HG02763 (cell line): ENCODE measurements around the gene NOP53.
"Not testable (repeated sequence)": the region's sequence is repeated elsewhere in the genome, so short reads cannot be mapped to it uniquely, and the experiment has no call there.

Experiments used
- ATAC-seq: cut with Tn5 transposase; IDR thresholded peaks from one replicate; pipeline ENCODE4 v1.9.1; 2021; ENCODE audit warnings: mild to moderate bottlenecking, moderate library complexity; ENCODE audit not compliant: unreplicated experiment

The NOP53 gene

DNA sequence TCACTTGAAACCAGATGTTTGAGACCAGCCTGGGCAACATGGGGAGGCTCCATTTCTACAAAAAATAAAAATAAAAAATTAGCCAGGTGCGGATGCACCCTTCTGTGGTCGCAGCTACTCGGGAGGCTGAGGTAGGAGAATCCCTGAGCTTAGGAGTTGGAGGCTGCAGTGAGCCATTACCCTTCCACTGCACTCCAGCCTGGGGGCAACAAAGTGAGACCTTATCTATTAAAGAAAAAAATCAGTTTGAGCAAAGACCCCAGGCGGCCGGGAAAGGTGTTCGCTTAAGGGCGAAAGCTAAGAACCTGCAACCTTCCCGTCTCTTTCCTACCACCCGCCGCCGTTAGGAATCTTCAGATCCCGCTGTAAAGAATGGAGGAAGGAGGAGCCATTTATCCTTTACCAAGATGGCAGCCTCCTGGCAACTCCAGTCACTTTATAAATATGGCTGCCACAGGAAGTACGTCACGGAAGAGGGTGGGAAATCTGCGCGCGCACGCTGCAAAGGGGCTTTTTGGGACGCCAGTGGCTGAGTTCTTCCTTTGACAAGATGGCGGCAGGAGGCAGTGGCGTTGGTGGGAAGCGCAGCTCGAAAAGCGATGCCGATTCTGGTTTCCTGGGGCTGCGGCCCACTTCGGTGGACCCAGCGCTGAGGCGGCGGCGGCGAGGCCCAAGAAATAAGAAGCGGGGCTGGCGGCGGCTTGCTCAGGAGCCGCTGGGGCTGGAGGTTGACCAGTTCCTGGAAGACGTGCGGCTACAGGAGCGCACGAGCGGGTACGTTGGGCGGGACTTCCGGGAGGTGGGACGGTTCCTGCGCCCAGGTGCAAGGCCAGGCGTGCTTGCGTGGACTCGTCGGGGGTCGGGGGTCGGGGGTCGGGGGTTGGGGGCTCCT lies at the start of gene NOP53:
Gene NOP53 (plus strand): TSS at position 537 of the 892 bp plus-strand sequence. CDS start 14 bp downstream, at position 551.
- ATAC-seq: peak; percentile 69

DNA sequence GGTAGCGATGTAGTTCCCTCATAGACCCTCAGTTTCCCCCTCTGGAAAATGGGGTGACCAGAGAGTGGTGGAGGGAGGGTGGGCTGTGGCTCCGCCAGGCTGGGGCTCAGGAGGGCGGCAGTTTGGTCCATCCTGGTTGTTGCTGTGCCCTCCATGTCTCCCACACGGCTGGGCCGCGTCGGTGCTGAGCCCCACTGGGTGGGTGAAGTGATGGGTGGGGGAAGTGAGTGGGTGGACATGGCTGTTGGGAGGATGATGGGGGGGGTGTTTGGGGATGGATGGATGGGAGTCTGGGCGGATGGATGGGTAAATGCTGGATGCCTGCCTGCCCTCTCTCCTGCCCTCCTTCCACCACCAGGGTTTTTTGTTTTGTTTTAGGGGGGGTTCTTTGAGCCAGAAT lies 48.7 kb upstream of the NOP53 start:
- no peak for ATAC-seq

- ATAC-seq: no peak
These were observed 47.3 kb upstream of the NOP53 start for GRCh38 chr19:47697863-47698609.

GRCh38 chr19:47698631-47699359 lies 46.6 kb upstream of the NOP53 start:
- no peak for ATAC-seq

DNA sequence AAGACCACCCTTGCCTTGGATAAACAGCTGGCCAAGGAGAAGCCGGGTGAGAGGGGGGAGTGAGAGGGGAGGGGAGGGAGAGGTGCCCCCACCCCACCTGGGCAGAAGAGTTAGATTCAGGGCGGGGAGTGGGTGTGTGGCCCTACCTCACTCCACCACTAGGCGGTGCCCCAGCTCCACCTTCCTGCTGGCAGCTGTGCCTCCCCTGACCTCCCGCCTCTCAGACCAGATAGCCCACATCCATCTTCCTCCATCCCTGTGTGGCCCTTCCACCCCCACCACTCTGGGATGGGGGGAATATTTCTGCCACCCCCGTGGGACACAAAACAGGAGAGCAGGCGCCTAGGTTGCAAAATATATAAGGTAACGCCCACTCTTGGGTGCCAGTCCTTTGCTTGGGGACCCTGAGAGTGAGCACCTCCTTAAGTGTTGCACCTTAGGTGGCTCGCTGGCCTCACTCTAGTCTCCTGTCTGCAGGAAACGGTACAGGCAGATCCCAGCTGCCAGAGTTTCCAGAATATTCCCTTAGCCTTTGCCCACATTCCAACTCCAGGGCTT lies 45.9 kb upstream of the NOP53 start:
- ATAC-seq: no peak

GRCh38 chr19:47700934-47701716 lies 44.2 kb upstream of the NOP53 start:
- ATAC-seq: no peak

GRCh38 chr19:47701717-47702552 lies 43.4 kb upstream of the NOP53 start:
- ATAC-seq: no peak

DNA sequence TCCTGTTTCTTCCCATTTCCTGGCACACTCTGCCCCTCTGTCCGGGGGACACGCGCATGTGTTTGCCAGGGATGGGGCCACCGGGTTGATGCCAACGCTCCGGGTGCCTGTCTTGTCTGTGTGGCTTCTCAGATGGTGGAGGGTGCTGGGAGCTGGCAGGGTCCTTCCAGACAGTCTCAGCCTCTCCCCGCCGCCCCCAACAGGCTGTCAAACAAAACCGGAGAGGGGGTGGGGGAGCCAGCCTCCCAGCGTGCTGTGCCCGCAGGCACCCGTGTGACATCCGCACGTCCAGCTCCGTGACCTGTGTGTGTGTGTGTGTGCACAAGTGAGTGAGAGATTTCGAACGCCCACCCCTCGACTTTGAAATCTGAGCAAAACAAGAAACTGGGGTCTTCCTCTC lies 42.7 kb upstream of the NOP53 start:
- no peak for ATAC-seq

DNA sequence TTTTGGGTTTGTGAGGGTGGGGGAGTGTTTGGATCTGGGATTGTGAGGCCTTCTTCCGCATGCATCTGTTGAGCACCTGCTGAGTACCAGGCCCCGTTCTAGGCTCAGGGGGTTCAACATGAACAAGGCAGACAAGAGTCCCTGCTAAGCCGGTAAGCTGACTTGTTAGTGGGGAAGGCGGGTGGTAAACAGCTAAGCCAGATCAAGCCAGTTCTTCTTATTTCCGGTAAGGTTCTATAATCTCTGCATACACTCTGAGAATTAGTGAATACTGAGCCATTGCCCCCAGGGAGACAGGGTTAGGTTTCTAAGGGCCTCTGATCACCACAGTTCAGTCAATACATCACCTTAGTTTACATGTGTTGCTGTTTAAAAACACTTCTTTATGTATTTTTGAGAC lies 42.0 kb upstream of the NOP53 start:
- no peak for ATAC-seq

DNA sequence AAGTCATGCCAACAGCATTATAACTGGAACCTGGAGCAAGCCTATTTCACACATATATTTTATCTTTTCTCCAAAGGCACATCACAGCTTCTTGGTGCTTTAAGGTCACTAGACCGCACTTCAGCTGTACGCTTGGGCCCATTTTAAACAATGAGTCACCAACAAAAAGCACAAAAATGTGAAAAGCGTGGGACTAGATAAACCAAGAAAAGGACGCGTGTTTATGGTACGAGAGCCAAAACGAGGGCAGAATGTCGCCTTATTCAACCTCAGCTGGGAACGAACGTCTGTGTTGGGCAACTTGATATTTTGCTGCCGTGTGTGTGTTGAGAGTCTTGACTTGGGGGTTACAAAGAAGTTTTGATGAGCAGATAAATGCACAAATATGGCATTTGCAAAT lies 41.3 kb upstream of the NOP53 start:
- ATAC-seq: no peak

- no peak for ATAC-seq
These were observed 40.7 kb upstream of the NOP53 start for GRCh38 chr19:47704656-47705055.

- ATAC-seq: no peak
These were observed 38.0 kb upstream of the NOP53 start for GRCh38 chr19:47707135-47707925.

DNA sequence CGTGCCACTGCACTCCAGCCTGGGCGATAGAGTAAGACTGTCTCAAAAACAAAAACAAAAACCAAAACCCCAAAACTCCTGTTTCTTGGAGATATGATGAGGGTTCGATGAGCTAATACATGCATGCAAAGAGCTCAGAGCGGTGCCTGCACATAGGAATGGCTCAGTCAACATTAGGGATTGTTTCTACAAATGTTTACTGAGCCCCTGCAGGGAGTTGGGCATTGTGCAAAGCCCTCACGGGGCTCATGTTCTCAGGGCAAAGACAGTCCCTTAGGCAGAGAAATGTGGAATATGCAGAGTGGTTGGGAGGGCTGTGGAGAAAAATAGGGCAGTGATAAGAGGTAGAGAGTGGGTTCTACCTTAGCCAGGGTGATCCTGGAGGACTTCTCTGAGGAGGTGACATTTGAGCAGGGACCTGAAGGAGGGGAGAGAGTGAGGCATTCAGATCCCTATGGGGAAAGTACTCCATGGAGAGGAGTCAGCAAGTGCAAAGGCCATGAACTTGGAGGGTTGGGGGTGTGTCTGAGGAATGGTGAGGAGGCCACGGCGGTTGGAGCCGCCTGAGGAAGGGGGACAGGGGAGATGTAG lies 33.6 kb upstream of the NOP53 start:
- ATAC-seq: no peak

DNA sequence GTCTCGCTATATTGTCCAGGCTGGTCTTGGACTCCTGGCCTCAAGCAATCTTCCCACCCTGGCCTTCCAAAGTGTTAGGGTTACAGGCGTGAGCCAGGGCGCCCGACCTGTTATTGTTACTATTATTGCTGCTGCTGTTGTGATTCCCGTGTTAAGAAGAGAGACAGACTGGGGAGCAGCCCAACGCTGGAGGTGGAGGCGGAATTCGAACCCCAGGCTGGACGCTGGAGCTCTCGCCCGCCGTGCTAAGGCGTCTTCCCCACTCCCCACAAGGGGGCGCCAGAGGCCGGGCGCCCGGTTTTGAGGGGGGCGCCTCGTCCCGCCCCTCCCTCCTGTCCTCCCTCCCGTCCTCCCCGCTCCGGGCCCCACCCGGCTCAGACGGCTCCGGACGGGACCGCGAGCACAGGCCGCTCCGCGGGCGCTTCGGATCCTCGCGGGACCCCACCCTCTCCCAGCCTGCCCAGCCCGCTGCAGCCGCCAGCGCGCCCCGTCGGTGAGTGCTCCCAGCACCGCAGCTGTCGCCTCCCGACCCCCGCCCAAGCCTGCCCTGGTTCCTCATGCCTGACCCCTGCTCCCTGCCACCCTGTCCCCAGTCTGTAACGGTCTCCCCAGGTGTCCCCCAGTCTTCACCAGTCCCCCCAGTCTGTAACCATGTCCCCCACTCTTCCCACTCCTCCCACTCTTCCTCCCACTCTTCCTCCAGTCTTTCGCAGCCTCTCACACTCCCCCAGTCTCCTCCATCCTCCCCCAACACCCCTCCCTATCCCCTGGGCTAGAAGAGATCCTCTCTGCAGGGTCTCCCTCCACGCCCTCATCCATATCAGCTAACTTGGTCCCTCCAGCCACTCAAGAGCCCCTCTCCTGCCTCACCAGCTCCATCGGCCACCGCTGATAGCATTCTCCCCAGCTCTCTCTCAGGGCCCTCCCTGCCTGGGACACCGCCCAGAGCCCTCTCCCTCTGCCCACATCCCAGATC lies 32.0 kb upstream of the NOP53 start, which contains the start of gene EHD2:
Gene EHD2 (plus strand): TSS at position 377 of the 976 bp plus-strand sequence. CDS start 3,191 bp downstream, outside the sequence.
- no peak for ATAC-seq

GRCh38 chr19:47714339-47714738 lies 31.0 kb upstream of the NOP53 start:
- no peak for ATAC-seq

- not testable (repeated sequence) for ATAC-seq
These were observed 30.5 kb upstream of the NOP53 start for GRCh38 chr19:47714855-47715254.
